Neural cell (in vitro differentiated cells): Measurements from ENCODE around the gene CATSPERE. TPM values are rescaled to one million over a fixed set of nuclear protein-coding genes. Genes with fewer than 3 reads are reported as not detected.

Experiments used
- H2AFZ ChIP-seq: fragments of 200-600, 300-800 bp; sonication (generic), shearing (Covaris generic); 2 replicates; pipeline ENCODE4 v1.6.0; 2014; ENCODE audit warnings: low read depth, mild to moderate bottlenecking, antibody characterized with exemption, low read length, moderate library complexity
- H3F3A ChIP-seq: fragments of 200-600 bp; shearing (Covaris generic); 2 replicates; pipeline ENCODE4 v1.6.1; 2016; ENCODE audit warnings: mild to moderate bottlenecking, moderate library complexity, mixed read lengths, antibody characterized with exemption, low read length; ENCODE audit not compliant: insufficient read depth, poor library complexity, severe bottlenecking
- H3K27ac ChIP-seq: fragments of 200-600, 300-800 bp; sonication (generic), shearing (Covaris generic); 2 replicates; pipeline ENCODE4 v1.5.1; 2014; ENCODE audit warnings: mild to moderate bottlenecking, low read length, moderate library complexity
- H3K27me3 ChIP-seq: fragments of 300-800, 200-600 bp; sonication (generic), shearing (Covaris generic); 2 replicates; pipeline ENCODE4 v1.6.0; 2014; ENCODE audit warnings: mild to moderate bottlenecking, low read depth, low read length, moderate library complexity; ENCODE audit not compliant: insufficient read depth
- H3K36me3 ChIP-seq: fragments of 300-800, 200-600 bp; sonication (generic), shearing (Covaris generic); 2 replicates; pipeline ENCODE4 v1.5.1; 2014; ENCODE audit warnings: mild to moderate bottlenecking, antibody characterized with exemption, low read length, moderate library complexity; ENCODE audit not compliant: insufficient read depth
- H3K4me2 ChIP-seq: fragments of 300-800, 200-600 bp; sonication (generic), shearing (Covaris generic); 2 replicates; pipeline ENCODE4 v1.6.0; 2014; ENCODE audit warnings: mild to moderate bottlenecking, low read length
- H3K4me3 ChIP-seq: fragments of 300-800, 200-600 bp; sonication (generic), shearing (Covaris generic); 2 replicates; pipeline ENCODE4 v1.5.1; 2014; ENCODE audit warnings: mild to moderate bottlenecking, low read length, moderate library complexity
- H3K79me2 ChIP-seq: fragments of 200-600 bp; shearing (Covaris generic); replicated peaks from 2 replicates; pipeline ENCODE4 v1.6.0; 2014; ENCODE audit warnings: mild to moderate bottlenecking, low read length, moderate library complexity; ENCODE audit not compliant: insufficient read depth
- H3K9ac ChIP-seq: fragments of 300-800, 200-600 bp; sonication (generic), shearing (Covaris generic); 2 replicates; pipeline ENCODE4 v1.6.1; 2016; ENCODE audit warnings: mild to moderate bottlenecking, low read length, mixed read lengths
- H3K9me2 ChIP-seq: fragments of 200-600 bp; shearing (Covaris generic); 2 replicates; pipeline ENCODE4 v1.6.1; 2016; ENCODE audit warnings: mild to moderate bottlenecking, low read length, mixed read lengths; ENCODE audit not compliant: insufficient read depth
- H3K9me3 ChIP-seq: fragments of 200-600, 300-800 bp; sonication (generic), shearing (Covaris generic); 2 replicates; pipeline ENCODE4 v1.6.1; 2016; ENCODE audit warnings: mild to moderate bottlenecking, mixed run types, low read length, moderate library complexity, mixed read lengths
- H4K20me1 ChIP-seq: fragments of 200-600 bp; shearing (Covaris generic); 2 replicates; pipeline ENCODE4 v1.6.1; 2016; ENCODE audit warnings: mild to moderate bottlenecking, mixed run types; ENCODE audit not compliant: insufficient read depth
- CTCF ChIP-seq: fragments of 450-650 bp; IDR thresholded peaks from 2 replicates; pipeline ENCODE4 v1.5.1; 2014; ENCODE audit warnings: antibody characterized with exemption, mild to moderate bottlenecking, moderate library complexity; ENCODE audit not compliant: poor library complexity, severe bottlenecking
- EP300 ChIP-seq: fragments of 450-650 bp; conservative IDR thresholded peaks from 2 replicates; pipeline ENCODE4 v1.6.1; 2014; ENCODE audit warnings: antibody characterized with exemption, mild to moderate bottlenecking, moderate library complexity; ENCODE audit not compliant: poor library complexity, severe bottlenecking
- EZH2 ChIP-seq: fragments of 200-600, 300-800 bp; shearing (Covaris generic), sonication (generic); IDR thresholded peaks from 2 replicates; pipeline ENCODE4 v1.6.1; 2014; ENCODE audit warnings: antibody characterized with exemption, low read length, borderline replicate concordance, mild to moderate bottlenecking; ENCODE audit not compliant: insufficient read depth, poor library complexity, severe bottlenecking
- MXI1 ChIP-seq: fragments of 450-650 bp; conservative IDR thresholded peaks from 2 replicates; pipeline ENCODE4 v1.6.1; 2014; ENCODE audit warnings: antibody characterized with exemption, mild to moderate bottlenecking; ENCODE audit not compliant: poor library complexity, severe bottlenecking
- POLR2AphosphoS5 ChIP-seq: IDR thresholded peaks from 2 replicates; pipeline ENCODE4 v1.6.1; 2012
- RAD21 ChIP-seq: fragments of 450-650 bp; conservative IDR thresholded peaks from 2 replicates; pipeline ENCODE4 v1.6.1; 2014; ENCODE audit warnings: antibody characterized with exemption, mild to moderate bottlenecking, moderate library complexity
- REST ChIP-seq: IDR thresholded peaks from 2 replicates; pipeline ENCODE4 v1.6.1; 2012; ENCODE audit warnings: borderline replicate concordance
- SMC3 ChIP-seq: fragments of 450-650 bp; conservative IDR thresholded peaks from 2 replicates; pipeline ENCODE4 v1.6.1; 2014; ENCODE audit warnings: antibody characterized with exemption, mild to moderate bottlenecking, moderate library complexity; ENCODE audit not compliant: poor library complexity
- TAF1 ChIP-seq: IDR thresholded peaks from 2 replicates; pipeline ENCODE4 v1.6.1; 2012; ENCODE audit warnings: low read depth
- polyA plus RNA-seq: library from polyadenylated mRNA; depleted of rRNA; stranded (reverse); fragments of >200 nt; gene quantifications from 2 replicates; pipeline ENCODE4 v1.2.3, GENCODE V29; 2014

Gene CATSPERE
- polyA plus RNA-seq, 1 donor from 2014 or later = 5.6 TPM

DNA sequence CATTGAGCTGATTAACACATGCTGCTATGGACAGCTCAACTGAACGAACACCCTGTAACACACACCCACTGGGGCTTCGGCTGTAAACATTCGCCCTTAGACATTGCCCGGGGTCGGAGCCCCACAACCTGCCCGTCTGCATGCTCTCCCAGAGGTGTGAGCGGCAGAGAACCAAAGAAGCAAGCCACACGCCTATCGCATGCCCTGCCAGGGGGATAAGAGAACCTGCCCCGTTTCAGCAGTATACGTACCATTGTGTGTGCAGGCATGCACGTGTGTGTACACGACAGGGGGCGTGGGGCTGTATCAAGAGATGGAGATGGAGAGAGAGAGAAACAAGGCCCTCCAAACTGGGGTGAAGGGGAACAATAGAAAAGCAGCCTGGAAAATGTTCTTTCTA is 181.9 kb downstream of the CATSPERE start:
- Histone ChIP-seq H3K27me3 (no peaks in the 10 kb centered on the region), H2AFZ (no peak overlapping the region), H3K4me3 (no peak overlapping the region), H3F3A (no peaks in the 10 kb centered on the region), H3K27ac (no peak overlapping the region), H3K9ac (no peak overlapping the region), H4K20me1 (no peaks in the 10 kb centered on the region), H3K36me3 (no peaks in the 10 kb centered on the region), H3K9me3 (no peaks in the 10 kb centered on the region), H3K9me2 (no peaks in the 10 kb centered on the region), H3K79me2 (no peaks in the 10 kb centered on the region), H3K4me2 (no peak overlapping the region)
- TF ChIP-seq REST (no peak), EZH2 (no peak), RAD21 (no peak), MXI1 (no peak), POLR2AphosphoS5 (no peak), SMC3 (no peak), CTCF (no peak), EP300 (no peak), TAF1 (no peak)

- Histone ChIP-seq H4K20me1 (no peaks in the 10 kb centered on the region), H2AFZ (no peak overlapping the region), H3K4me2 (no peak overlapping the region), H3K79me2 (no peaks in the 10 kb centered on the region), H3K9me3 (no peaks in the 10 kb centered on the region), H3K4me3 (no peak overlapping the region), H3K36me3 (no peaks in the 10 kb centered on the region), H3K9ac (no peak overlapping the region), H3K27me3 (no peaks in the 10 kb centered on the region), H3F3A (no peaks in the 10 kb centered on the region), H3K9me2 (no peaks in the 10 kb centered on the region), H3K27ac (no peak overlapping the region)
- TF ChIP-seq EZH2 (no peak), MXI1 (no peak), SMC3 (no peak)
Observed at GRCh38 chr1:244645414-244645813, 184.3 kb downstream of the CATSPERE start.
